Right lobe of liver (tissue), 4 donors: ENCODE results near the gene ERVV-1.

Experiments
- POLR2A ChIP-seq: fragments of 450-650 bp; IDR thresholded peaks from one replicate; pipeline ENCODE4 v1.6.1; 2017; ENCODE audit warnings: antibody characterized with exemption, mild to moderate bottlenecking
- TF ChIP-seq, protein P1 (sequence below), 4 donors: fragments of 200-600 bp in 3 of 4; fragments of 450-650 bp in 1 of 4; IDR thresholded peaks; one replicate each; pipeline versions ENCODE4 v1.5.1 to v1.8.0; 2016 to 2022; ENCODE audit warnings: antibody characterized with exemption in 4 of 4, mild to moderate bottlenecking in 2 of 4
- donor health status: DM: no; HTN: no; CAD: no.
- donor health status: DM: no; HTN: no; CAD: no.
- donor health status: DM: no; HTN: yes; CAD: no.

GRCh38 chr19:52988506-52988905 is 25.2 kb upstream of the ERVV-1 start:
- TF ChIP-seq, protein P1, sequence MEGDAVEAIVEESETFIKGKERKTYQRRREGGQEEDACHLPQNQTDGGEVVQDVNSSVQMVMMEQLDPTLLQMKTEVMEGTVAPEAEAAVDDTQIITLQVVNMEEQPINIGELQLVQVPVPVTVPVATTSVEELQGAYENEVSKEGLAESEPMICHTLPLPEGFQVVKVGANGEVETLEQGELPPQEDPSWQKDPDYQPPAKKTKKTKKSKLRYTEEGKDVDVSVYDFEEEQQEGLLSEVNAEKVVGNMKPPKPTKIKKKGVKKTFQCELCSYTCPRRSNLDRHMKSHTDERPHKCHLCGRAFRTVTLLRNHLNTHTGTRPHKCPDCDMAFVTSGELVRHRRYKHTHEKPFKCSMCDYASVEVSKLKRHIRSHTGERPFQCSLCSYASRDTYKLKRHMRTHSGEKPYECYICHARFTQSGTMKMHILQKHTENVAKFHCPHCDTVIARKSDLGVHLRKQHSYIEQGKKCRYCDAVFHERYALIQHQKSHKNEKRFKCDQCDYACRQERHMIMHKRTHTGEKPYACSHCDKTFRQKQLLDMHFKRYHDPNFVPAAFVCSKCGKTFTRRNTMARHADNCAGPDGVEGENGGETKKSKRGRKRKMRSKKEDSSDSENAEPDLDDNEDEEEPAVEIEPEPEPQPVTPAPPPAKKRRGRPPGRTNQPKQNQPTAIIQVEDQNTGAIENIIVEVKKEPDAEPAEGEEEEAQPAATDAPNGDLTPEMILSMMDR (IDR thresholded peaks at IDR 0.05): no peak
- no peak for TF ChIP-seq POLR2A
